ENCODE data around the gene BCL3. TPM values are rescaled to one million over a fixed set of nuclear protein-coding genes. Genes with fewer than 3 reads are reported as not detected.
A peak's percentile ranks its signal among the peaks of the same experiment; 100 is the strongest.

Gene BCL3
- total and polyA plus RNA-seq, 2 of the 4 experiments (the other 2 are of a cell fraction) = 1.6 to 26.0 TPM

DNA sequence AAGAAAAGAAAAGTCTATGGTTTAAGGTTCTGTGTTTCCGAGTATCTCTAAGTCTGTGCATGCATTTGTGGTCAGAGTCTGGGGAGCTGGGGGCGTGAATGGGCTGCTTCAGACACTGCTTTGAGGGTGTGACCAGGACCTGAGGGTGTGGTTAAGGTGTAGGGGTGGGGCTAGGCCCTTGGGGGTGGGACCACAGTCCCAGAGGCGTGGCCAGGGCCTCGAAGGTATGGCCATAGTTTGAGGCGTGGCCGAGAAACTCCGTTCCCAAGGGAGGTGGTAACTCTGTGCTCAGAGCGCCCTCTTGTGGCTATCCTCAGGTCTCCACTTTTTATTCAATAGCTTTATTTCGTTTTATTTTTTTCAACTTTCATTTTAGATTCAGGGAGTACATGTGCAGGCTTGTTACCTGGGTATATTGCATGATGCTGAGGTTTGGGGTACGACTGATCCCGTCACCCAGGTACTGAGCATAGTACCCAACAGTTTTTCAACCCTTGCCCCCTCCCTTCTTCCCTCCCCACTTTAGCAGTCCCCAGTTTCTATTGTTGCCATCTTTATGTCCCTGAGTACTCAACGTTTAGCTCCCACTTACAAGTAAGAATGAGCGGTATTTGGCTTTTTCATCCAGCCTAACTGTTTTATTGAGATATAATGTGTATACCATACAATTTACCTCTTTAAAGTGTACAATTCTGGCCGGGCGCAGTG, 22.2 kb downstream of the BCL3 start:
- H3K9ac ChIP-seq (ENCODE audit: low read depth, low read length) = peak overlapping the region; percentile 72
- peak overlapping the region; percentile 76 for H3K4me2 ChIP-seq (ENCODE audit: low read depth, low read length)
- DNase-seq (peak; percentile 91), ATAC-seq (ENCODE audit: low read depth) (peak; percentile 93)
- H3K36me3 ChIP-seq (ENCODE audit: control insufficient read depth, insufficient read depth, low read length) = no peaks in the 10 kb centered on the region
- H2BK120ac ChIP-seq (ENCODE audit: low read depth, low read length) = peak overlapping the region; percentile 96
- peak overlapping the region; percentile 74 for H3K18ac ChIP-seq (ENCODE audit: low read depth, low read length)
- peaks cover 3% of the 10 kb centered on the region; the same call in 1 of the 2 replicates for H3K9me3 ChIP-seq (ENCODE audit: control insufficient read depth, insufficient read depth, low read length)
- peaks cover 12% of the 10 kb centered on the region for H3K4me1 ChIP-seq (ENCODE audit: control insufficient read depth, insufficient read depth, low read length)
- peak overlapping the region; percentile 85; the same call in 1 of the 2 replicates for H4K91ac ChIP-seq (ENCODE audit: insufficient read depth, low read depth, low read length)
- H4K8ac ChIP-seq (ENCODE audit: low read depth in 2 of 2, low read length in 2 of 2) = peak overlapping the region; percentile 74 to 98; a peak in 3 of 4 replicates
- peak overlapping the region; percentile 94 for H2BK15ac ChIP-seq (ENCODE audit: low read depth, low read length)
- no peaks in the 10 kb centered on the region for H3K27me3 ChIP-seq (ENCODE audit: control insufficient read depth, insufficient read depth, low read length)
- H3K56ac ChIP-seq (ENCODE audit: extremely low read depth, insufficient read depth, low read length) = peak overlapping the region; percentile 5; the same call in 1 of the 2 replicates
- dilution Hi-C loops (cut with HindIII; ENCODE audit: low sequenced_read_pairs, unreplicated experiment) (no loop called here), in situ Hi-C loops (cut with MboI; ENCODE audit: low sequenced_read_pairs) (loop anchor here (5.0 kb wide), 1 partner anchor 48 kb away; no protein-coding TSS in a partner anchor), intact Hi-C loops (cut with micrococcal nuclease) (loop anchor here (1.0 to 5.0 kb wide), 3 partner anchors 46 to 183 kb away; no protein-coding TSS in a partner anchor)
- H4K20me1 ChIP-seq (ENCODE audit: insufficient read depth, low read length) = no peaks in the 10 kb centered on the region
- no peak overlapping the region for H3K4me3 ChIP-seq (ENCODE audit: insufficient read depth, low read depth, low read length)
- peak overlapping the region; percentile 78 for H2AK5ac ChIP-seq (ENCODE audit: low read depth, low read length)
- WGBS, 2 experiments (ENCODE audit: extremely low coverage in 2 of 2, insufficient read length in 1 of 2) = no CpG with 5 or more reads among the region's 15 CpGs
- peaks cover 10% of the 10 kb centered on the region for H3K9me1 ChIP-seq (ENCODE audit: insufficient read depth, low read length)
- BruUV-seq (replicated peaks) = no TSS peak
- H4K5ac ChIP-seq (ENCODE audit: low read depth, low read length) = peak overlapping the region; percentile 66
- peak overlapping the region; percentile 92 for H3K4ac ChIP-seq (ENCODE audit: low read depth, low read length)
- H3K27ac ChIP-seq (ENCODE audit: insufficient read depth, low read length) = peak overlapping the region; percentile 59
- peak overlapping the region; percentile 68 for H2AFZ ChIP-seq (replicated peaks; ENCODE audit: low read length, poor library complexity)
- ChIA-PET CTCF (interaction anchor here (0.5 to 6.0 kb wide), 16 partner anchors 13 to 332 kb away, joined by 3 to 71 read pairs (median 4); no protein-coding TSS in a partner anchor), POLR2A (ENCODE audit: unreplicated experiment) (no interaction called here)
- H2BK5ac ChIP-seq (ENCODE audit: low read depth, low read length, poor library complexity, severe bottlenecking) = peak overlapping the region; percentile 64
- H2BK20ac ChIP-seq (ENCODE audit: low read depth, low read length) = peak overlapping the region; percentile 97
- no peaks in the 10 kb centered on the region; a peak in 1 of 4 replicates for H3K79me1 ChIP-seq (ENCODE audit: low read depth in 1 of 2, low read length in 2 of 2)
- H3K23ac ChIP-seq (ENCODE audit: low read depth, low read length) = peak overlapping the region; percentile 74; the same call in 1 of the 2 replicates
- no peak overlapping the region for H2AK9ac ChIP-seq (replicated peaks; ENCODE audit: low read depth, low read length, poor library complexity)
- H3K14ac ChIP-seq (replicated peaks; ENCODE audit: low read depth, low read length) = peak overlapping the region; percentile 98
- TF ChIP-seq POLR2A (IDR thresholded peaks at IDR 0.05; ENCODE audit: low read depth, low read length) (no peak), MXI1 (IDR thresholded peaks at IDR 0.05; ENCODE audit: borderline replicate concordance, low read depth, low read length) (no peak), SMC3 (IDR thresholded peaks at IDR 0.05; ENCODE audit: low read depth, low read length) (peak; percentile 91), MAZ (IDR thresholded peaks at IDR 0.05; ENCODE audit: borderline replicate concordance, low read depth, low read length) (peak; percentile 48; the same call in 1 of the 2 replicates), RAD21 (IDR thresholded peaks at IDR 0.05; ENCODE audit: low read length) (peak; percentile 95)
- TF ChIP-seq, protein P1, sequence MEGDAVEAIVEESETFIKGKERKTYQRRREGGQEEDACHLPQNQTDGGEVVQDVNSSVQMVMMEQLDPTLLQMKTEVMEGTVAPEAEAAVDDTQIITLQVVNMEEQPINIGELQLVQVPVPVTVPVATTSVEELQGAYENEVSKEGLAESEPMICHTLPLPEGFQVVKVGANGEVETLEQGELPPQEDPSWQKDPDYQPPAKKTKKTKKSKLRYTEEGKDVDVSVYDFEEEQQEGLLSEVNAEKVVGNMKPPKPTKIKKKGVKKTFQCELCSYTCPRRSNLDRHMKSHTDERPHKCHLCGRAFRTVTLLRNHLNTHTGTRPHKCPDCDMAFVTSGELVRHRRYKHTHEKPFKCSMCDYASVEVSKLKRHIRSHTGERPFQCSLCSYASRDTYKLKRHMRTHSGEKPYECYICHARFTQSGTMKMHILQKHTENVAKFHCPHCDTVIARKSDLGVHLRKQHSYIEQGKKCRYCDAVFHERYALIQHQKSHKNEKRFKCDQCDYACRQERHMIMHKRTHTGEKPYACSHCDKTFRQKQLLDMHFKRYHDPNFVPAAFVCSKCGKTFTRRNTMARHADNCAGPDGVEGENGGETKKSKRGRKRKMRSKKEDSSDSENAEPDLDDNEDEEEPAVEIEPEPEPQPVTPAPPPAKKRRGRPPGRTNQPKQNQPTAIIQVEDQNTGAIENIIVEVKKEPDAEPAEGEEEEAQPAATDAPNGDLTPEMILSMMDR (conservative IDR thresholded peaks at IDR 0.05; ENCODE audit: low read depth, low read length) = peak; percentile 95
